Measurements from ENCODE around the gene NTRK3.

The NTRK3 gene

DNA sequence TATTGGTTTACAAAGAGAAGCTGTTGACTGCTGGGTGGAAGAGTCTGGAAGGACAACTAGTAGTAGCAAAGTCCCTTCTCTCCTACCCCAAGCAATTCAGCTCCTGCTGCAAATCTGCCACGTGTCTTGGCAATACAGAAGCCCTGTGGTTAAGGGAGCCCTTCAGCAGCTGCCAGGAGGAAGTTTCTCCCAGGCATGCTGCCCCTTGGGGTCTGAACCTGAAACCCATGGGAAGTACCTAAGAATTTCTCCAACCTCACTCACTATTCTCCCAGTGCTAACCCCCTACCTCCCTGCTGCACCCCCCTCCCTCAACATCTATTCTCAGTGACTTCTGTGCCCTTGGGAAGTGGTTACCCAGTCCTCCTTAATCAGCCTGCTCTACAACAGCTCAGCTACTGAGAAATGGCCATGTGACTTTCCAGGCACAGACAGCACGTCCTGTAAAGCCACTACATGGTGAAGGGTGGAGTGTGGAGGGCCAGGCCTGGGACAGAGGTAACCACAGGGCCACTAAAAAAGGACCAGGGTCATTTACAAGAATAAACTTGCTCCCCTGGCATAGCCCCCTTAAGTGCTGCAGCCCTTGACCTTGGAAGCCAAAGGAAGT, 316.6 kb downstream of the NTRK3 start:
- no peak for DNase-seq (ENCODE audit: low spot score)

DNA sequence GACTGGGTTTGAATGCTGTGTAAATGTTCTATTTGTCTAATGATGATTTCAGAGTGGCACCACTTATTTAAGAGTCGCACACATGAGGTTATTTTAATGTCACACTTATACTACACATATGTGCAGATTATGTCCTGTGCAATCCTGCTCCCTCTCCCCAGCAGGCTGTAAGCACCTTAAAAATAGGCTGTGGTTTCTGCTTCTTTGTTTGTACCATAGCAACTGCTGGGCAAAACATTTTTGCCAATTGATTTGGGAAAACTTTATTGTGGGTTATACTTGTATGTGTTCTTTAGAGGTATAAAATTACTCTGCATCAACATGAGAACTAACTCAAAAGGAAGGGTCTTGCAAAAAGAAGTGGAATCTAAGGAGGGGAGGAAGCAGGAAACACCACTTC, 318.5 kb downstream of the NTRK3 start:
- DNase-seq (ENCODE audit: low spot score): no peak

DNA sequence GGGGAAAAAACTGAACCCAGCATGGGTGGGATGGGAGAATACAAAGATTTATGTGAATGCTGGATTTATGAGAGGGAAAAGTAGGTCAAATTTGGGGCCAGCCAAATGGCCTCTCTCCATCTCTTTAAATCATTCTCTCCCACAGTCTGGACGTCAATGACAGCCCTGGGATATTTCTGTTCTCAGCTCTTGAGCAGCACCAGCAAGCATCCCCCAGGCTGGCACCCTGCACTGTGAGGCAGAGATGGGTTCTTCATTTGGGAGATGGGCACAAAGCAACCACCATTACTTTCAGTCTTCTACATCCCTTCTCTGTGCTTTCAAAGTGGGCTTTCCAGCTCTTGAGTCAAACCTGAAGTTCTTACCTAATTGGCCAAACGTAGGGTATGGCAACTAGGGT, 321.0 kb downstream of the NTRK3 start:
- no peak for DNase-seq (ENCODE audit: low spot score)

DNA sequence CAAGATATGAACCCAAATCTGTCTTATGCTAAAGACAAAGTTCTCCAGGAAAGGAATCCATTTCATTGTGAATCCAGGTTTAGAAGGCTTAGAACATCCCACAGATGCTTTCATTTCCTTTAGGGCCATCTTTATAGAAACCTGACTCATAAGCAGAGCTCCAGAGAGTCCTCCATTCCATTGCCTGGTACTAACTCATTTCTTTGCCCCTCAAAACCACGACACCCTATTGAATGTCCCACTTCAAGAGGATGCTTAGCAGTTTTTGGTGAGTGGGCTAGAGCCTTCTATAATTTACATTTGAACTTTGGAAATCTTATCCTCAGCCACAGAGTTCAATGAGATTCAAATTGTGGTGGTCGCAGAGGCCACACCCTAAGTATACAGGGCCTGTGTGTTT, 325.0 kb downstream of the NTRK3 start:
- no peak for DNase-seq (ENCODE audit: low spot score)

DNA sequence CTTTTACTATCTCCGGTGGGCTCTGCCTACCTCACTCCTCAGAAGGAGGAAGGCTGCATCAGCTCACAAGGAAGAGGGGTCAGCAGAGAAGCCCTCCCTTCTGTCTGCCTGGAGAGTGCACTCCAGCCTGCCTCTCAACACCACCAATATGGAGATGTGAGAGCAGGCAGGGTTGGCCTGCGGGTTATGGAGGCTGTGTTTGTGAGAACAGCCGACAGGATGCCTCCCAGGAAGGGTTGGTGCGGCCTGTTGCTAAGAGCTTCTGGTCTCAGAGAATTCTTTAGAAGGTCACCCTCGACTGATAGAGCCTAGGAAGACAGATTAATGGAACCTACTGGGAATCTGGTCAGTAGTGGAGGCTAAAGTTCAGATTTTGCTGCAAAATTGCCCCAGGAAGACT, 326.1 kb downstream of the NTRK3 start:
- no peak for DNase-seq (ENCODE audit: low spot score)

GRCh38 chr15:87929841-87930240, 326.7 kb downstream of the NTRK3 start:
- DNase-seq (ENCODE audit: low spot score): no peak

DNA sequence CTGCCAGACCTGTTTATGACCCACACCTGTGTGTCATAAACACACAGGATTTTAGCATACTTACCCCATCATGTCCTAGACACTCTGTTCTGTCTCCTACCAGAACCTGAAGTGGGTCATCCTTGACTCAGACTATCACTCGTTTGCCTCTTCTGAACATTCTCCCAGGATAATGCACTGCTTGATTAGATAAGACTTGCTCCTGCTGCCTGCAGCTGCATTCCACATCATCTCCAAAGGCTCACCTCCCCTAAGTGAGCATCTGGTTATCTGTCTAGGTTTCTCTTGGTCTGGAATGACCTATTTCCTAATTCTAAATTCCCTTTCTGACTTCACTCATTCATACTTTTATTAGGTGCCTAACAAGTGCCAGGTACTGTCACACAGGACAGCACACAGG, 332.1 kb downstream of the NTRK3 start:
- no peak for DNase-seq (ENCODE audit: low spot score)

DNA sequence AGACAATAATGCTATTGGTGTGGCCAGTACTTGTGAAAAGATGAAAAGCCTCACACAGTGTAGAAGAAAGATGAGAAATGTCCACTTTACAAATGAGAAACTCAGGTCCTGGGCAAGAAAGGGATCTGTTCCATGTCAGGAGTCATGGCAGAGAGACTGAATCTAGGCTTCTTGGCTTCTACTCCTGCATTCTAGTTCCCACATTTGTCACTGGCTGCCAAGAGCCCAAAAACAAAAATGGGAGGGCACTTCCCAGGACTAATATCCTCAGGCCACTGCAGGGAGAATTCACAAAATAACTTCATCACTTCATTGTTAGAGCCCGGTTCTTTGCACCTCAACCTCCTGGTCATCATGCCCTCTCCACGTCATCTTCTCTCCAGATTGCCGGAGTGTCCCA, 337.5 kb downstream of the NTRK3 start:
- DNase-seq (ENCODE audit: low spot score): no peak

- DNase-seq (ENCODE audit: low spot score): no peak
These were observed 339.1 kb downstream of the NTRK3 start for GRCh38 chr15:87917480-87917879.

DNA sequence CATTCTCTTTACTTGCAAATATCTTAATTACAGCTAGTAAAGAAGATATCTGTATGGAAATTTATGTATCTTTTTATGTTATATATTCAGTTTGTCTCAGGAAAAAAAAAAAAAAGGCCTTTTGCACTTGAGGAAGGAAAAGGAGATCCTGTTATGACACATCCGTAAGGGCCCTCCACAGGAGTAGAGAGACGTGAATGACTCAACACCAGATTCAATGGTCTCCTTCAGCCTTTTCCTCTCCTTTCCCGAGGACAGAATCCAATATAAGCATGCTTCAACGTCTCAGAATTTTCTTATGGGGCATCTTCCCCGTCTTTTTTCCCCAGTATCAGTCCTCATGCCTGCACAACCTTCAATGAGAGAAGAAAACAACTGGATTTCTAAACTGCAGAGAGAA, 340.3 kb downstream of the NTRK3 start:
- no peak for DNase-seq (ENCODE audit: low spot score)

GRCh38 chr15:87910301-87910700, 346.2 kb downstream of the NTRK3 start:
- no peak for DNase-seq (ENCODE audit: low spot score)

GRCh38 chr15:87907676-87908446, 348.7 kb downstream of the NTRK3 start:
- no peak for DNase-seq (ENCODE audit: low spot score)

- DNase-seq (ENCODE audit: low spot score): no peak
These were observed 350.1 kb downstream of the NTRK3 start for GRCh38 chr15:87906444-87906843.

DNA sequence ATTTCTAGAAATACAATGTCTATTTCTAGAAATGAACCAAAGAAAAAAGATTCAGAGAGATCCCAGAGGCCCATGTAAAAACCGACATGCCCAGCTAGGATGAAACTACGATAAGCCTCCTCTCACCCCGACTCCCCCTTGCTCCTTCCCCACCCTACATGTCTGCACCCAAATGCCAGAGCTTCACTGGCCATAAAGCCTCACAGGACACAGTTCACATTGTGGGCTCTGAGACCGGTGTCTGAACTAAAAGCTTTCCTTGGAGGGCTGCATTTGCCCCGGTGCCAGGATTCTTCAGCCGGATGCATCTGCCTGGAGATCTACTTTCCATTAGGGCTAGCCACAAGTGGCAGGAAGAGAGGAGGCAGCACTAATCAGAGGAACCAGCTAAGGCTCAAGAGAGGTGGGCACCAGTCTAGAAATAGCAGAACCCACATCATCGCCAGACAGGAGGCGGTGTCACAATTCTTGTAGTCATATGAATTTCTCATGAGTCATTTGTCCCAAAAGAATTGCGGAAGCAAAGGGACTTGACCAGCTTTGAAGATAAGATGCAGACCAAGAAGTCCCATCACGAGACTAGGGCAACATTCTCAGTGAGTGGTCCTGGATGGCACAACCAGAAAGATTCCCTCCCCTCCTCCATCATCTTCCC, 353.6 kb downstream of the NTRK3 start:
- DNase-seq (ENCODE audit: low spot score): no peak

- no peak for DNase-seq (ENCODE audit: low spot score)
These were observed 354.4 kb downstream of the NTRK3 start for GRCh38 chr15:87901926-87902690.

- DNase-seq (ENCODE audit: low spot score): no peak
These were observed 355.5 kb downstream of the NTRK3 start for GRCh38 chr15:87901008-87901407.

- no peak for DNase-seq (ENCODE audit: low spot score)
These were observed 359.6 kb downstream of the NTRK3 start for GRCh38 chr15:87896936-87897335.

- DNase-seq (ENCODE audit: low spot score): no peak
These were observed 369.4 kb downstream of the NTRK3 start for GRCh38 chr15:87887177-87887576.

- no peak for DNase-seq (ENCODE audit: low spot score)
These were observed 375.5 kb downstream of the NTRK3 start for GRCh38 chr15:87881026-87881425.

DNA sequence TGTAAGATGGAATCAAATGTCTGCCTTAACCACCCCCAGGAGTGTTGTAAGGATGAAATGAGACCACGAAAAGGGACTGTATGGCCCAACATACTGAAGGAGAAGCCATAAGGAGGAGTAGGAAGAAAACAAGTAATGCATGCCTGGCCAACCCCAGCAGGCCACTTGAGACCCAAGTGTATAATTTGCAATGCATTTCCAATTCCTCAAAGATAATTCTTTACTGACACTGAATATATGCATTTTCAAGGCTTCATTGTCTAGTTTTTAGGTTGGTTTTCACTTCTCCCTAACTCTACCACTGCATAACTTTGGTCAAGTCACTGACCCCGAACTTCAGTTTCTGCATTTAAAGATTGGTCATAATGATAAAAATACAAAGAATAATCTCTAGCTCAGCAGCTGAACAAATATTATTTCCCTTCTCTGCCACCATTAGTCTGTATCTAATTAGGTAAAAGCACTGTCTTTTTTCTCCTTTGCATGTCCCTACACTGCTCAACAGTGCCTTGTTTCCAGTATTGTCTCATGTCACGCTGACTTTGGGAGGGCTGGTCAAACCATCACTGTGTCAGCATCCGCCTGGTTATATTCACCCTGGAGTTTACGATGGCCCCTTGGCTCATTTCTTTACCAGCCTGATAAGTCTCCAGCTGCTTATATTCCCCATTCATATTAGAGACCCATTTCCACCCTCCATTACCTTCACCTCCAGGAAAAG, 378.6 kb downstream of the NTRK3 start:
- no peak for DNase-seq (ENCODE audit: low spot score)

- DNase-seq (ENCODE audit: low spot score): no peak
These were observed 379.3 kb downstream of the NTRK3 start for GRCh38 chr15:87877114-87877810.
